Activated CD4-positive, alpha-beta T cell treated with anti-CD3 and anti-CD28 coated beads, Interleukin-2, amount 50 U/mL, for 24 hours (primary cell): Measurements from ENCODE around the gene TLE1.
"Not testable (repeated sequence)": the region's sequence is repeated elsewhere in the genome, so short reads cannot be mapped to it uniquely, and the experiment has no call there.

Experiments used
- DNase-seq, 2 donors: peaks; one replicate each; pipeline ENCODE4 v3.0.0-alpha.2; 2020; ENCODE audit warnings: low read depth in 1 of 2, low spot score in 1 of 2

TLE1 gene

DNA sequence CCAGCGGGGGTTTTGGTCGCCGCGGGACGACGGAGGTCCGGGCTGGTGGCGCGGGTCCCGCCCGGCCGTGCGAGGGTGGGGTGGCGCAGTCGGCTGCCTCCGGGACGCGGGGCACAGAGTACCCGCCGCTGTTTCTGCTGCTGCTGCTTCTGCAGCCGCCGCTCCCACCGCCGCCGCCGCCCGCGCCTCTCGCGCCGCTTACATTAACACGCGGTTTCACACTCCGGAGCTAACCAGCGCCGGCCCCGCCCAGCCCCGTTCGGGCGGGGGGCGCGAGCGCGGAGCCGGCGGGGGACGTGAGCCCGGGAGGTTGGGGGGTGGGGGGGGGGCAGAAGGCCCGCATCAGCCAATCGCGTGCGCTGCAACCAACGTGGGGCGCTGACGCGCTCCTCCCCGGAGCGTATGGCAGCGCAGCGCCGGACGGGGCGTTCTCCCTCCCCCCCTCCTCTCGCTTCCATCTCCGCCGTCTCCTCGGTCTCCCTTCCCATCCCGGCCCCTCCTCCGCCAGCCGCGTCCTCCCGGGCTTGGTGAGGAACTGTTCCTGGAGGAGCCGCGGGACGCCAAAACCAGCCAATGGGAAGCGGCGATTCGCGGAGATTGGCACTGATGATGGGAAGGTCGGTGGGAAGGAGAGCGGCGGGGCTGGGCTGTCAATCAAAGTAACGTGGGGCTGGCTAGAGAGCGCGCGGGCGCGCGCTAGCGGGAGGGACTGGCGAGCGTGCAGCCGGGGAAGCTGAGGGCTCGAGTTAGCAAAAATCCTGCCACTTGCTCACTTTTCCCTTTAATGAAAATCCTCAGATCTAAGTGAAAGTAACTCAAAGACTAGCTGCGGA lies at the start of gene TLE1:
TSS of gene TLE1 (minus strand) at position 205 of the 833 bp plus-strand sequence. CDS start 1,307 bp downstream, outside the sequence.
- DNase-seq = peak; percentile 22 to 76

DNA sequence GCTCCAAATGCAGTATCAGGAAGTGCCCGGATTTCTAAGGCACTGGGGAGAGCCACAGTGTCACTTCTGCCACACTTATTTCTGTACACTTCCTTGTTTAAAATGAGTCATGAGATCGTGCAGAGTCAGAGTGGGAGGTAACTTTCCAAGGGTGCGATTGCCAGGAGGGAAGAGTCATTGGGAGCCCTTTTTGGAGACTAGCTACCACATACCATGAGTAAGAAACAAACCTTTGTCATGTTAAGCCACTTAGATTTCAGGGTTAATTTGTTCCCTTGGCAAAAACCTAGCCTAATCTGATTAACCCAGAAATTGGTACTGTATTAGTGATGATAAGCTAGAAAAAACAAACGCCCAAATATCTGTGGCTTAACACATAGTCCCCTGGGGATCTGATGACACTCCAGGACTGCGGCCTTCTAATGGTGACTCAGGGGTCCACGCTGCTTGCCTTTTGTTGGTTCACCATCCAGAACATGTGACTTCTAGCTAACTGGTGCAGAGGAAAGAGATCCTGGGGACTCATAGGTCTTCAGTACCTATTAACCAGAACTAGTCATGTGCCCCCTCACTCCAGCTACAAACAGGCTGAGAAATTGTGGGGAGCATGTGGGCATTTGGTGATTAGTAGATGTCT lies 48.6 kb upstream of the TLE1 start:
- DNase-seq = no peak

DNA sequence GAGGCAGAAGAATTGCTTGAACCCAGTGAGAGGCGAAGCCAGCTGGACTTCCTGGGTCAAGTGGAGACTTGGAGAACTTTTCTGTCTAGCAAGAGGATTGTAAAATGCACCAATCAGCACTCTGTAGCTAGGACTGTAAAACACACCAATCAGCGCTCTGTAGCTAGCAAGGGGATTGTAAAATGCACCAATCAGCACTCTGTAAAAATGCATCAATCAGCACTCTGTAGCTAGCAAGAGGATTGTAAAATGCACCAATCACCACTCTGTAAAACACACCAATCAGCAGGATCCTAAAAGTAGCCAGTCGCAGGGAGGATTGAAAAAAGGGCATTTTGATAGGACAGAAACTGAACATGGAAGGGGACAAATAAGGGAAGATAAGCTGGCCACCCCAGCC lies 41.2 kb upstream of the TLE1 start:
- not testable (repeated sequence) for DNase-seq

DNA sequence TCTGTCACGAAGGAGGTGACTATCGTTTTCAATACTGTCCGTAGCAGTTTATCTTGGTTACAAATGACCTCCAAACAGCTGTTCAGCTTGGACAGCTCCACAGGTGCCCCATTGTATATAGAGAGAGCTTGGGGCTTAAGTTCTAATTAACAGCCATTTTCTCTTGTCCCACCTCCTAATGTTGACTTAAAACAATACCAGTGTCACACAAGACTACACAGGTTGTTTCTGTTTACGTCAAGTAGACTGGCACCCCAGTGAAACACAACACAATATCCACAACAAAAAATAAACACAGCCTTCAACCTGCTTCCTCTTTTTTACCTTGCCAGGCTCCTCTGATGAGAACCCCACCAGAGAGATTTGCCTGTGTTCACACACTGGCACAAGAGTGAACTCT lies 39.8 kb upstream of the TLE1 start:
- DNase-seq = no peak

DNA sequence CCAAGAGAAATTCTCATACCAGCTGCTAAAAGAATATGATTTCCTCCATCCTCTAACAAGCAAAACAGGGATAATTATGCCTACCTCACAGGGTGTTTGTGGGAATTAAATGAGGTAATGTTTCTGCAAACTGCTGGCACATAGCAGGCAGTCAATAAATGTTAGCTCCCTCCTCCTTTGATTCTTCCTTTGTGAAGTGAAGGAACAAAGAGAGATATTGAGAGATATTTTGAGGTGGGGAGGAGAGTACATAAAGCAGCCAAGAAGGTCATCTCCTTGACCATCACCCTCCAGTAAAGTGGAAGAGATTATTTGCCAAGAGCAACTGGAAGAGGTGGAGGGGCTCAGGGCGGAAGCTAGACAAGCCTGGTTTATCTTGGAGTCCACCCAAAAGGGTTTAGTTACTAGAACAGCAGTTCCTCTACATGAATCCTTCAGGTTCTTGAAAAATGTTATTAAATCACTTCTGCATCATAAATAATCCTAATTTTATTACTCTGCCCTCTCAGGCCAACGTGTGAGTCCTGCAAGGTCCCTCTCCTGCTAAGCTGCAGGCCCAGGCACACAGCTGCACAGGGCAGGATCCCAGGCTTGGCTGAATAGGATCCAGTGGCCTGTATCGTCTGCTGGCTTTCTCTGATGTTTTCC lies 35.0 kb upstream of the TLE1 start:
- DNase-seq = no peak

DNA sequence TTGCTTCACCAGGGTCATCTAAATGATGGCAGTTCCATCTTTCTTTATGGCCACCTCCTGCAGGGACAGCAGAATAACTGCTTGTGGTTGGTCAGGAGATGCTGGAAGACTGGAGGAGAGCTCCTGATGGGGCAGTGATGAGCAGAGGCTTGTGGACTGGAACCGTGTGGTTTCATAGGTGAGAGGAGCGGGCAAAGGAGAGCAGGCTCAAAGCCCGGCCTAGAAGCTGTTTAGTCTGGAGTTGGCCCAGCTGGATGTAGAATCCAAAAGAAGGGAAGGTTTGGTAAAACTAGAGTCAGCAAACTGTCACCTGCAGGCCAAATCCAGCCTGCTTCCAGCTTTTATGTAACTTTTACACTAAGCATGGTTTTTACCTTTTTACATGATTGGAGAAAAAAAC lies 32.9 kb upstream of the TLE1 start:
- DNase-seq = no peak

DNA sequence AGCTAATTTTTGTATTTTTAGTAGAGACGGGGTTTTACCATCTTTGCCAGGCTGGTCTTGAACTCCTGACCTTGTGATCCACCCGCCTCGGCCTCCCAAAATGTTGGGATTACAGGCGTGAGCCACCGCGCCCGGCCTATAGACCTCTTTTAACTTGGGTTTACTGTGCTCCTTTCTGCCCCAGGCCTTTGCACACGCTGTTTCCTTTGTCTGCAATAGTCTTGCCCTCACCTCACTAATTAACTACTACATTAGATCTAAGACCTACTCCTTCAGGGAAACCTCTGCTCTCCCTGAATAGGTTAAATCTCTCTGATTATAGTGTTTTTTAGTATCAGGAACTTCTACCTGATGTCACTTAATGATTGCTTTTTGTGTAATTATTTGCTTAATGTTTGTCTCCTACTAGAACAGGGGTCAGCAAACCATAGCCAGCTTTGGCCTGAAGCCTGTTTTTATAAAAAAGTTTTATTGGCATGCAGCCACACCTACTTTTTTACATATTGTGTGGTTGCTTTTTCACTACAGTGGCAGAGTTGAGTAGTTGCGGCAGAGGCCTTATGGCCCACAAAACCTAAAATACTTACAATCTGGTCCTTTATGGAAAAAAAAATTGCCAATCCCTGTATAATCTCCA lies 31.2 kb upstream of the TLE1 start:
- no peak for DNase-seq

DNA sequence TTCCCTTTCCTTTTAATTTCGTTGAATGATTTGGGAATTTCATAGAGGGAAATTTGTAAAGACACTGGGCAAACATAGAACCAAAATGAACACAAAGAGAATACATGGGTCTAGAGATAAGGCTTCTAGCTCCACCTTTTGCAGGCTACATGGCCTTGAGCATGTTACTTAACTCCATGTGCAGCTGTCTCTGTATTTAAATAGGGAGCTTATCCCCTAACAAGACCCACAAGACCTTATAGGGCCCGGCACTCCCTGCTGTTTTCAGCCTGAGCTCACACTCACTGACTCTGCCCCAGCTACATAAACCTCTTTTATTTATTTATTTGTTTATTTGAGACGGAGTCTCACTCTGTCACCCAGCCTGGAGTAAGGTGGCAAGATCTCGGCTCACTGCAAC lies 30.6 kb upstream of the TLE1 start:
- DNase-seq = no peak

DNA sequence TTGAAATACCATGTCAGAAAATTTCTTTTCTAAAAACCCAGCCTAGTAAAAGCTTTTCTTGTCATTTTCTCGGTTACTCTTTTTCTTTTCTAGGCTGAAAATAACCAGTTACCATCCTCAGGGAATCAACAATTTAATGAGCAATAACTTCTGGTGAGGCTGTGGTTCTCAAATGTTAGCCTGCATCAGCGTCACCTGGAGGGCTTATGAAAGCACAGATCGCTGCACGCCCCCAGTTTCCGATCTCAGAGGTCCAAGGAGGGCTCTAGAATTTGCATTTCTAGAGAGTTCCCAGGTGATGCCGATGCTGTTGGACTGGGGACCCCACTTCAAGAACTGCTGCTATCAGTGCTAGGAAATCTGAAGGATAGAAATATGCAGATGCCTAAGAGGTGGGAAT lies 28.9 kb upstream of the TLE1 start:
- DNase-seq = no peak

DNA sequence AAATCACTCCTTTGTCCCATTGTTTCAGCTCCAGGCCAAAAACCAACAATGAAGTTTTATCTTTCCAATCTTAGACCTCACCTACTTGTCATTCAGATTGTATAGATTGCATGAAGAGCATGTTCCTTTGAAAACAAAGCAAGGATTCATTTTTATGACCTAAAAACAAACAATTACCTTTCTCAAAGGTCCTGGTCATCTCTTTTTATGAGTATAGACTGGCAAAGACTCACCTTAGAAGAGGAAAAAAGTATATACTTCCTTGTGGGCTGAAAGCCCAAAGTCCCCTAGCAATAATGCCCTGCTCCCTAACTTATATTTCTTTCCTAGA lies 28.4 kb upstream of the TLE1 start:
- DNase-seq = no peak

DNA sequence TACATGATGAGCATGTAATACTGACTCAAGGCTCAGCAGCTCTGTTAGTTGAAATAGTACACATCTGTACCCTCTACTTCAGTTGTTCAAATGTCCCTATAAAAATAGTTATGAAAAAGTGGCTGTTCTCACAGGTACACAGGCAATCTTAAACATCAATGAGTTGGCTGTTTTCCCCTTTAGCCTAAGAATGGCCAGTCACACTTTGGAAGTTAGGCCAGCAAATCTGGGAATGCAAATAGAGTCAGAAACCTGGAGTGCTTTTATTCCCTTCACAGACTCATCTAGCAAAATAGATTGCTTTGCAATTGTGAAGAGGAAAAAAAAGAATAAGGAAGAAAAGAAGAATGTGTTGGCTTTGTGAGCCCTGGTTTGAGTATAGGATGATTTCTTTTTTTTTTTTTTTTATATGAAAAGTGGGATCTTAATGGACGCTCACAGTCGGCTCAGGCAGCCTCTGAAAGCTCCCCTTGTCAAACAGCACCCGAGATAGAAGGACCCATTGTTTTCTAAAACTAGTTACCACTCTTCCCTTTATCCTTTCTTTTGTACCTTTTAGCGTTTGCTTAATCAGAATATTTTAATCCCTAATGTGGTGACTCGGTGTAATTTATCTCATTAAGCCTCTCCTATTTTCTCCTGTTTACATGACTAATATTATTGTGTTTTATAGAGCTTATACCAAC lies 27.9 kb upstream of the TLE1 start:
- no peak for DNase-seq

DNA sequence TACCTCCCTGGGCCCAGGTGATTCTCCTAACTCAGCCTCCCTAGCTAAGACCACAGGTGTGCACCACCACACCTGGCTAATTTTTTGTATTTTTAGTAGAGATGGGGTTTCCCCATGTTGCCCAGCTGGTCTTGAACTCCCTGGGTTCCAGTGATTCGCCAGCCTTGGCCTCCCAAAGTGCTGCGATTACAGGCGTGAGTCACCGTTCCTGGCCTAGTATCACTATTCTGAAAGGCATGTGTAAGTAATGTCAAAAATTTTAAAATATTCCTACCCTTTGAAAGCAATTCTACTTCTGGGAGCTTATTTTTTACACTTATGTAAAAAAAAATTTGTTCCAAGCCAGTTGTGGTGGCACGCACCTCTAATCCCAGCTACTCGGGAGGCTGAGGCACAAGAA lies 27.1 kb upstream of the TLE1 start:
- DNase-seq = no peak

DNA sequence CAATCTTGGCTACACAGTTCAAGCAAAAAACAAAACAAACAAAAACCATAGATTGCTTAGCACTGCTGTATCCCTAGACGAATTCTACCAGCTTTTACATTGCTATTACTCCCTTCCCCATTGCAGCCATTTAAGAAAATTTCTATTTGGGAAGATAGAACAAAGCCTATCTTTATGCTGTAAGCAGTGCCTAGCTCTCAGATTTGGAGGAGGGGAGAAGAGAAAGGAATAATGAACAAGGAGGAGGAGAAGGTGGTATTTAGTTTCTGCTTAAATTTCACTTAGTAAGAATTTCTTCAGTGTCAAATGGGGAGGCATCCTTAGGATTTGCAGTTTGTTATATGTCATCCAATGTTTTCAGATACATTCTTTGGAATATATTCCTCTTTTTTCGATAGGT lies 16.2 kb upstream of the TLE1 start:
- DNase-seq = no peak

DNA sequence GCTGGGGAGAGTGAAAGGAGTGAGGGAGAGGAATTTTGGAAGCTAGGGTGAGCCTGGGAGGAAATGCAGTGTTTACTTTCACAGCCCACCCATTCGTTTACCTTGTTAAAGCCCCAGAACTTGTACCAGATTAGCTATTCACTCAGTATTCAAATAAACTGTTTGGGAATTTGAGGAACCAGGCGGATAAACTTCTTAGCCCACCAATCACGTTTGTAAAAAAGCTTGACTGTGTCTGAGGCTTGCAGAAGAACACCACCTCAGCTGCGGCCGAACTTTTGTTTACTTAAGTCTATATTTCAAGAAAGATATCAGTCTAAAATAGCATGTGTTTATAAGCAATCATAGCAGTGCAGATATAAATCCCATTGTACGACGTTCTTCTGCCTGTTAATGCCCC lies 5.2 kb upstream of the TLE1 start:
- DNase-seq = no peak

DNA sequence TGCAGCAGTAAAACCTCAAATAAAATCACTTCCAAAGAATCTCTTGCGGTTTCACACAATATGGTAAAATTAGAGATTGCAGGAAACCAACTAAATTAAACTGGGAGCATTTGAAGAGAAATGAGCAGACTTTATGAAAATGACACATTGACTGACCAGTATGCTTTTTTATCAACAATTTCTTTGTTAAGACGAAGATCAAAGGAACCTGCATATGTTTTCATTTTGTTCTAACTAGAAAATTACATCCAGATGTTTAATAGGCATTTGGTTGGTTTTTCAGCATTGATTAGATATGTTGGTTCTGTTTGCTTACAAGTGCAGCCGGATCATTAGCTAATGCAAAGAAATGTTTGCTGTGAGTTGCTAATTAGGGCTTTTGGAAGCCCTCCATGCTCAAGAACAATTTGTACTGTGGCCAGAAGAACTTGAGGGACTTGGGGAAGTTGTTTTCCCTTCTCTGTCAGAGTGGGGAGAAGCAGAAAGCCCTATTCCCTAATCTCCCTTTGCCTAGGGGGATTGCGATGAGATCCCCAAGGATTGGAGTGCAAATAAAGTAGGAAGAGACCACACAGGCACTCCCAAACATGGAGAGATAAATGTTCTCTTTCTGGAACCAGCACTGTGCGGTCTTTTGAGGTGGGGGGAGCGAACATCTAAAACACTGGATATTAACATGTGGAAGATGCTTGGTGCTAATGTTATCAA lies 4.5 kb upstream of the TLE1 start:
- no peak for DNase-seq

DNA sequence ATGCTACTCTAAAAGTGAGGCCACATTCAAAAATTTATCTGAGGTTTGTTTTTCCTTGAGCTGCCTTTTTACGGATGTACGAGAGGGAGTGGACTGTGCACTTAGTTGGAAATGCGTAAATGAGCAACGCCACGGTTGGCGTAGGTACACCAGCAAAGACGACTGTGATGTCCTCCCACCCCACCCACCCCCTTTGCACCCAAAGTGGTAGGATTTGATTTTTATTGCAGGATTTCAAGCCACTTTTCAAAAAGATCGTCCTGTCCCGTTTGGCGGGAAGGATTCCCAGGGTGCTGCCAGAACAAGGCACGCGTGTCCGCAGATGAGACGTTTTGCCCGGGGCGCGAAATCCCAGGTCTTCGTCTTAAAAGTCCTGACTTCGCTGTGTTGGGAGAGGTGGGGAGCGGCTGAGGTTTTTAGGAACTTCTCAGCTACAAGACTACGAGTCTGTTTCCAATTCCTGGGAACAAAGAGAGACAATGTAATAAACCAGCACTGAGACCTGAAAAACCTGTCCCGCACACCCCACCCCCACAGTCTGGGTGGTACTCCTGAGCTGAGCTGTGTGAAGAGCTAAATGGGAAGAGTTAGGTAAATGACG lies 1.0 kb upstream of the TLE1 start:
- no peak for DNase-seq

DNA sequence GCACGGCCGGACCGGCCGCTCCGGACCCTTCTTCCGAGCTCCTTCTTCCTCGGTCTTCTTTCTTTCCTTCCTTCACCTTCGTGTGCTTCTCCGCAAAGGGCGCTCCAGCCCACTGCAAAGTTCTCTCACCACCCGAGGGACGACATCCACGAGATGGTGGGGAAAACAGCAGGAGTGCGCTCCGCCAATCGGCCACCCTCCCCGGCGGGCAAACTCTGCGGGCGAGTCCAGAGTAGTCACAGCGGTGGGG lies 329 bp downstream of the TLE1 start:
- not testable (repeated sequence) for DNase-seq

DNA sequence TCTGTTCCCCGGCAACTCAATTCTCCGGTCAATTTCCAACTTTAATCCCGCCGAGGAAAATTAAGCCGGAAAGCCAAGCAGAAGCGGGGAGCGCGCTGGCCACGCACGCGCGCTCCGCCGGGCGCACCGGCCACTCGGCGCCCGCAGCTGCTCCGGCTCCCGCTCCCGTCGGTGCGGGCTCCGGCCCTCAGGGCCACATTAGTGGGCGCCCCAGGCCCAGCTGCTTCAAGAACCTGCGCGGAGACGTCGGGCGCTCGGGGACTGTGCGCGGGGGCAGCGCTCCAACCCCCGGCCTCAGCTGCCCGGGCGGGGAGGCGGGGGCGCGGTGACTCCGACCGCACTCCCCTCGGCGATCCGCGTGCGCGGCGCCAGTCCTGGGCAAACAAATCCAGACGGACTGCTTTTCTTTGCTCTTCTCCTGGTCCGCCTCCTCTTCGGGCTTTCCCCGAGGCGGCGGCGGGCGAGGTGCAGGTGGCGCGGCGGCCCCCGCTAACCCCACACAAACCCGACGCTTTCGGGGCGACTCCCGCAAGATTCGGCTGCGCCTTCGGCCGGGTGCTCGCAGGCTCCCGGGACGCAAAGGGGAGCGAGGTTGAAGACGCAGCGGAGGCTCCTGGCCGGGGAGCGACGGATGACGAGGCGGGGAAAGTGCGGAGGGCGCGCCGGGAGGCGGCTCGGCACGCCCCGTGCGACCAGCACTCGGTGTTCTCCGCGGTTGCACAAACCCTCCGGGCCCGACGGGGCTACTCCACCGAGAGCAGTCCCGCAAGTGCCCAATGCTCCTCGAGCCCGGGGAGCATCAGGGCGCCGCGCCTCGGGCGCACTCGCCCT lies 870 bp downstream of the TLE1 start:
- DNase-seq = not testable (repeated sequence)

DNA sequence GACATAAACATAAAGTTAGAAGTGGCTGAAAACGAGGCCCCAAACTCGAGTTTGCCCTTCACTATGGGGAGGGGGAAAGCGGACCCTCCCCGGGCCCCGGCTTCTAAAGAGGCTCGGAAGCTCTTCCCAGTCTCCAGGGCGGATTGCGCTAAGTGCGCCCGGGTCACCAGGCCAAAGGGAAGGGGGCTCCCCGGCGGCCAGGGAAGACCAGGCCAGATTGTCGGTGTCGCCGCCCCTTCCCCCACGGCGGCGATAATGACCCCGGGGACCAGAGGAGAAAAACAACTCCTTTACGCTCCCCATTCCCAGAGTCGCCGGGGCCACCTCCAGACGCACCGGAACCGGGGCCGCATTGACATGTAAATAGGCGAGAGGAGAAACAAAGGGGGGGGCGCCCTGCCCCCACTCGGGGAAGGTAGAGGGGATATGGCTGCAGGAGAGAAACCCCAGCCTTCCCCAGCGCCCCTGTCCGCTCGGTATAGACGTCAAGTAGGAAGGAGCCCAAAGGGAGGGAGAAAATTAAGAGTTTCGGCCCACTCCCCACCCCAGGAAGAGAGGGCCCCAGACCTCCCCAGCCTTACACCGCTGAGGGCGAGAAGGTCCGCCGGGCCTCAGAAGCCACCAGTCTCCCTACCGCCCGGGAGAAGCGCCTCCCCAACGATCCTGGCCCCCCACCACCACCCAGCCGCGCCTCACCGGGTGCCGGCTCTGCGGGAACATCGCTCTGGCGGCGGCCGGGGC lies 1.7 kb downstream of the TLE1 start:
- no peak for DNase-seq
